Measurements from ENCODE around the gene SNRNP48.

SNRNP48 gene

GRCh38 chr6:7556394-7557106, 33.4 kb upstream of the SNRNP48 start:
- Histone ChIP-seq H3K27me3 (ENCODE audit: low read depth, low read length) (peaks cover 18% of the 10 kb centered on the region; the same call in 1 of the 2 replicates), H3K4me3 (ENCODE audit: low read length) (no peak overlapping the region), H3K27ac (ENCODE audit: low read length) (no peak overlapping the region), H2AFZ (ENCODE audit: low read depth, low read length) (no peak overlapping the region), H3K79me2 (ENCODE audit: low read length) (no peaks in the 10 kb centered on the region), H3K4me2 (ENCODE audit: low read length) (no peak overlapping the region), H3K36me3 (replicated peaks; ENCODE audit: low read depth, low read length) (no peaks in the 10 kb centered on the region), H3K4me1 (ENCODE audit: low read length) (no peaks in the 10 kb centered on the region), H4K20me1 (ENCODE audit: insufficient read depth, low read length) (no peaks in the 10 kb centered on the region), H3K9me3 (ENCODE audit: insufficient read depth, low read length) (no peaks in the 10 kb centered on the region), H3K9ac (ENCODE audit: low read length) (no peak overlapping the region)
- TF ChIP-seq, protein P1, sequence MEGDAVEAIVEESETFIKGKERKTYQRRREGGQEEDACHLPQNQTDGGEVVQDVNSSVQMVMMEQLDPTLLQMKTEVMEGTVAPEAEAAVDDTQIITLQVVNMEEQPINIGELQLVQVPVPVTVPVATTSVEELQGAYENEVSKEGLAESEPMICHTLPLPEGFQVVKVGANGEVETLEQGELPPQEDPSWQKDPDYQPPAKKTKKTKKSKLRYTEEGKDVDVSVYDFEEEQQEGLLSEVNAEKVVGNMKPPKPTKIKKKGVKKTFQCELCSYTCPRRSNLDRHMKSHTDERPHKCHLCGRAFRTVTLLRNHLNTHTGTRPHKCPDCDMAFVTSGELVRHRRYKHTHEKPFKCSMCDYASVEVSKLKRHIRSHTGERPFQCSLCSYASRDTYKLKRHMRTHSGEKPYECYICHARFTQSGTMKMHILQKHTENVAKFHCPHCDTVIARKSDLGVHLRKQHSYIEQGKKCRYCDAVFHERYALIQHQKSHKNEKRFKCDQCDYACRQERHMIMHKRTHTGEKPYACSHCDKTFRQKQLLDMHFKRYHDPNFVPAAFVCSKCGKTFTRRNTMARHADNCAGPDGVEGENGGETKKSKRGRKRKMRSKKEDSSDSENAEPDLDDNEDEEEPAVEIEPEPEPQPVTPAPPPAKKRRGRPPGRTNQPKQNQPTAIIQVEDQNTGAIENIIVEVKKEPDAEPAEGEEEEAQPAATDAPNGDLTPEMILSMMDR (IDR thresholded peaks at IDR 0.05; ENCODE audit: low read depth, low read length) = no peak

DNA sequence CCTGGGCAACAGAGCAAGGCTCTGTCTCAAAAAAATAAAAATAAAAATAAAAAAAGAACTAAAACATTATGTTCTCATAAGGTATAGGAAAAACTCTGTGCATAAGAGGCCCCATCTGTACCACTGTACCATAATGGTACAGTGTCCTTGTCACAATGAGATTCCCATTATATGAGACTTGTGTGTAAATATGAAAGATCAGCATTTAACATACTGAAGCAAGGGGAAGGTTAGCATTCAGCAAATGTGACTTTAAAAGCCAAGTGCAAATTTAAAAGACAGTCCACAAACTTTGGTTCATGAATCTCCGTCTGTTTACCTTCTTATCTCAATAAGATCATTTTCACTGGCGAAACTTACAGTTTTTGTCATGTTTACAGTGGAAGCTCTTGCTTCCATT, 32.3 kb upstream of the SNRNP48 start:
- Histone ChIP-seq H3K27ac (ENCODE audit: low read length) (no peak overlapping the region), H3K4me3 (ENCODE audit: low read length) (no peak overlapping the region), H2AFZ (ENCODE audit: low read depth, low read length) (no peak overlapping the region), H3K36me3 (replicated peaks; ENCODE audit: low read depth, low read length) (no peaks in the 10 kb centered on the region), H3K4me1 (ENCODE audit: low read length) (no peaks in the 10 kb centered on the region), H4K20me1 (ENCODE audit: insufficient read depth, low read length) (no peaks in the 10 kb centered on the region), H3K27me3 (ENCODE audit: low read depth, low read length) (peaks cover 18% of the 10 kb centered on the region; the same call in 1 of the 2 replicates), H3K79me2 (ENCODE audit: low read length) (no peaks in the 10 kb centered on the region), H3K4me2 (ENCODE audit: low read length) (no peak overlapping the region), H3K9ac (ENCODE audit: low read length) (no peak overlapping the region), H3K9me3 (ENCODE audit: insufficient read depth, low read length) (no peaks in the 10 kb centered on the region)
- TF ChIP-seq, protein P1 (IDR thresholded peaks at IDR 0.05; ENCODE audit: low read depth, low read length) = no peak
- TF ChIP-seq EZH2phosphoT487 (IDR thresholded peaks at IDR 0.05; ENCODE audit: low read depth) = no peak

GRCh38 chr6:7558781-7559180, 31.2 kb upstream of the SNRNP48 start:
- no peak overlapping the region for H3K9ac ChIP-seq (ENCODE audit: low read length)
- no peak overlapping the region for H3K4me3 ChIP-seq (ENCODE audit: low read length)
- H3K27me3 ChIP-seq (ENCODE audit: low read depth, low read length) = peaks cover 15% of the 10 kb centered on the region; the same call in 1 of the 2 replicates
- TF ChIP-seq EZH2phosphoT487 (IDR thresholded peaks at IDR 0.05; ENCODE audit: low read depth) = no peak
- TF ChIP-seq, protein P1 (IDR thresholded peaks at IDR 0.05; ENCODE audit: low read depth, low read length) = no peak
- no peaks in the 10 kb centered on the region for H3K9me3 ChIP-seq (ENCODE audit: insufficient read depth, low read length)
- no peaks in the 10 kb centered on the region for H4K20me1 ChIP-seq (ENCODE audit: insufficient read depth, low read length)
- no peak overlapping the region for H3K4me2 ChIP-seq (ENCODE audit: low read length)
- H3K4me1 ChIP-seq (ENCODE audit: low read length) = no peaks in the 10 kb centered on the region
- H3K79me2 ChIP-seq (ENCODE audit: low read length) = no peaks in the 10 kb centered on the region
- no peak overlapping the region for H2AFZ ChIP-seq (ENCODE audit: low read depth, low read length)
- H3K27ac ChIP-seq (ENCODE audit: low read length) = no peak overlapping the region
- no peaks in the 10 kb centered on the region for H3K36me3 ChIP-seq (replicated peaks; ENCODE audit: low read depth, low read length)

GRCh38 chr6:7559196-7559595, 30.8 kb upstream of the SNRNP48 start:
- H2AFZ ChIP-seq (ENCODE audit: low read depth, low read length) = no peak overlapping the region
- H3K36me3 ChIP-seq (replicated peaks; ENCODE audit: low read depth, low read length) = no peaks in the 10 kb centered on the region
- no peaks in the 10 kb centered on the region for H3K79me2 ChIP-seq (ENCODE audit: low read length)
- H3K9me3 ChIP-seq (ENCODE audit: insufficient read depth, low read length) = no peaks in the 10 kb centered on the region
- H3K27ac ChIP-seq (ENCODE audit: low read length) = no peak overlapping the region
- H3K4me3 ChIP-seq (ENCODE audit: low read length) = no peak overlapping the region
- H4K20me1 ChIP-seq (ENCODE audit: insufficient read depth, low read length) = no peaks in the 10 kb centered on the region
- TF ChIP-seq, protein P1 (IDR thresholded peaks at IDR 0.05; ENCODE audit: low read depth, low read length) = no peak
- no peak for TF ChIP-seq EZH2phosphoT487 (IDR thresholded peaks at IDR 0.05; ENCODE audit: low read depth)
- H3K4me2 ChIP-seq (ENCODE audit: low read length) = no peak overlapping the region
- H3K27me3 ChIP-seq (ENCODE audit: low read depth, low read length) = peaks cover 15% of the 10 kb centered on the region; the same call in 1 of the 2 replicates
- no peaks in the 10 kb centered on the region for H3K4me1 ChIP-seq (ENCODE audit: low read length)
- H3K9ac ChIP-seq (ENCODE audit: low read length) = no peak overlapping the region

Measured in OCI-LY3 (cell line).